GM12875 (cell line): Measurements from ENCODE around the gene MT4.

Source experiments
- H3K4me3 ChIP-seq: one replicate; pipeline ENCODE4 v1.5.1; 2011; ENCODE audit warnings: low read depth, low read length, control low read depth
- TF ChIP-seq, protein P1 (sequence below): IDR thresholded peaks from 2 replicates; pipeline ENCODE4 v1.5.1; 2011; ENCODE audit warnings: low read depth, mild to moderate bottlenecking, control low read depth, inconsistent platforms, low read length, moderate library complexity, borderline replicate concordance; ENCODE audit not compliant: insufficient read depth

MT4 gene

DNA sequence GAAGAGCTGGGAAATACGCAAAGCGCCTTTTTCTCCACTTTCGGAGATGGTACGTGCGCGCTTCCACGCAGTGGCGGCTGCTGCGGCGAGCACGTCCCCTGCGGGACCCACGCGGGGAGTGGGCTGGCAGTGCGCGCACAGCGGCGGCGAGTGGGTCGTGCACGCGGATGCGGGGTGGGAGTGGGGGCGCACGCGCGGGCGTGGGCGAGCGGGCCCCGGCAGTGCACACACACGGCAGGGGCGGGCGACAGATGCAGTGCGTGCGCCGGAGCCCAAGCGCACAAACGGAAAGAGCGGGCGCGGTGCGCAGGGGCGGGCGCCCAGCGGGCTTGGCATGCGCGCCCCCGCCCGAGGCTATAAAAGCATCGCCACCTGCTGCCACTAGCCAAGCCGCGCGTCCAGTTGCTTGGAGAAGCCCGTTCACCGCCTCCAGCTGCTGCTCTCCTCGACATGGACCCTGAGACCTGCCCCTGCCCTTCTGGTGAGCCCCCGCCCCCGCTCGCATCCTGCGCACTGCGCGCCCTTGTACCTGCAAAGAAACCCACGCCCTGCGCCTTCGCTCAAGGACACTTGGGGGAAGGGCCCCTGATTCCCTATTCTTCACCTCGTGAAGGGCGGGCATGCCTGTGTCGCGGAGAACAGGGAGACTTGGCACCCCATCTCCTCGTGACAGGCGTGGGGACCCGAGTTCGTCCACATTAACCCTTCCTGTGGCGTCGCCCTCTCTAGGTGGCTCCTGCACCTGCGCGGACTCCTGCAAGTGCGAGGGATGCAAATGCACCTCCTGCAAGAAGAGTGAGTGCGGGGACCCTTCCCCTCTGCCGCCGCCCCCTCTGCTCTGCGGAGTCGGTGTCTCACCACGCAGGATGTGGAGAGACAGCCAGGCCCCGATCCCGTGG, 24.5 kb downstream of the MT4 start, which contains the start of gene MT3:
Gene MT3, plus strand, starts transcription at position 388 of the 899 bp plus-strand sequence. Its CDS starts 63 bp downstream, at position 451.
- TF ChIP-seq, protein P1, sequence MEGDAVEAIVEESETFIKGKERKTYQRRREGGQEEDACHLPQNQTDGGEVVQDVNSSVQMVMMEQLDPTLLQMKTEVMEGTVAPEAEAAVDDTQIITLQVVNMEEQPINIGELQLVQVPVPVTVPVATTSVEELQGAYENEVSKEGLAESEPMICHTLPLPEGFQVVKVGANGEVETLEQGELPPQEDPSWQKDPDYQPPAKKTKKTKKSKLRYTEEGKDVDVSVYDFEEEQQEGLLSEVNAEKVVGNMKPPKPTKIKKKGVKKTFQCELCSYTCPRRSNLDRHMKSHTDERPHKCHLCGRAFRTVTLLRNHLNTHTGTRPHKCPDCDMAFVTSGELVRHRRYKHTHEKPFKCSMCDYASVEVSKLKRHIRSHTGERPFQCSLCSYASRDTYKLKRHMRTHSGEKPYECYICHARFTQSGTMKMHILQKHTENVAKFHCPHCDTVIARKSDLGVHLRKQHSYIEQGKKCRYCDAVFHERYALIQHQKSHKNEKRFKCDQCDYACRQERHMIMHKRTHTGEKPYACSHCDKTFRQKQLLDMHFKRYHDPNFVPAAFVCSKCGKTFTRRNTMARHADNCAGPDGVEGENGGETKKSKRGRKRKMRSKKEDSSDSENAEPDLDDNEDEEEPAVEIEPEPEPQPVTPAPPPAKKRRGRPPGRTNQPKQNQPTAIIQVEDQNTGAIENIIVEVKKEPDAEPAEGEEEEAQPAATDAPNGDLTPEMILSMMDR, result no peak
- no peak within 1 kb of the TSS for H3K4me3 ChIP-seq

DNA sequence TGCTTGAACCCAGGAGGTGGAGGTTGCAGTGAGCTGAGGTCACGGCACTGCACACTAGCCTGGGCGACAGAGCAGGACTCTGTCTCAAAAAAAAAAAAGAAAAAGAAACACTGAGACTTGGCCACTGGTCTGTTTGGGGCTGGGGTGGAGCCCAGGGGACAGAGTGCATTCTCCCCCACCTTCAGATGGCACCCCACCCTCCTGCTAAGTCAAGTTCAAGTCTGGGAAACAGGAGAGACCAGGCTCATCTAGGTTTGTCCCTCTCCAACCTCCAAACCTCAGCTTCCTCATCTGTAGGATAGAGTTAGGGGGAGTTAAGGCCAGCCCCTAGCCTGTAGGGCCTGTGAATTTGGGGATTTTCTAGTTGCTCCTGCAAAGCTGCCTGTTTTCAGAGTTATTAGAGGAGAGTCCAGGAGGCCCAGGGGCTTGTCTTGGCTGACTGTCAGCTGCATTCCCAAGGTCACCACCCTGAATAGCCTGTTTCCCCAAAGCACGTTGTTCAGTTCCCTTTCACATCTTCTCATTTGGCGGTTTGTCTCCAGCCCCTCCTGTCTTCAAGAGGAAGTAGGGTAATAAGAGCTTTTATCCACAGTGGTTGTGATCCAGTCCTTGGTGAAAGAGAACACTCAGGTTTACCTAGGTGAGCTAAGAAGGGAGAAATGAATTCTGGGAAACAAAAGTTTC, 26.6 kb downstream of the MT4 start:
- H3K4me3 ChIP-seq, result no peak overlapping the region
- TF ChIP-seq, protein P1, result no peak

DNA sequence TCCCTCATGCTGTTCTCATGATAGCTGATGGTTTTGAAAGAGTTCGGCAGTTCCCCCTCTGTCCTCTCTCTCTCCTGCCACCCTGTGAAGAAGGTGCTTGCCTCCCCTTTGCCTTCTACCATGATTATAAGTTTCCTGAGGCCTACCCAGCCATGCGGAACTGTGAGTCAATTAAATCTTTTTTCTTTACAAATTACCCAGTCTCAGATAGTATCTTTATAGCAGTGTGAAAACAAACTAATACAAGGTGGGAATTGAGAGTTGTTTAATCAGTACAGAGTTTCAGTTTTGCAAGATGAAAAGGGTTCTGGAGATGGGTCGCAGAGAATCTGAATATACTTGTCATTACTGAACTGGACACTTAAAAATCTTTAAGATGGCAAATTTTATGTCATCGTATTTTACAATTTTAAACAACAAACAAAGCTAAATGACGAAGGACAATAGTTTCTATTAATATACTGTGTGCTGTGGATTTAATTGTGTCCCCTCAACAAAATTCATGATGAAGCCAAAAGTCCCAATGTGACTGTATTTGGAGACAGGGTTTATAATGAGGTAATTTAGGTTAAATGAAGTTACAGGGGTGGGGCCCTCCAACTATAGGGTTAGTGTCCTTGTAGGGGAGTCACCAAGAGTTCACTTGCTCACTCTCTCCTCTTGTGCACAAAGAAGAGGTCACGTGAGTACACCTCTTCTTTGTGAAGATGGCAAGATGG, 28.9 kb downstream of the MT4 start:
- TF ChIP-seq, protein P1, result no peak
- no peak overlapping the region for H3K4me3 ChIP-seq

DNA sequence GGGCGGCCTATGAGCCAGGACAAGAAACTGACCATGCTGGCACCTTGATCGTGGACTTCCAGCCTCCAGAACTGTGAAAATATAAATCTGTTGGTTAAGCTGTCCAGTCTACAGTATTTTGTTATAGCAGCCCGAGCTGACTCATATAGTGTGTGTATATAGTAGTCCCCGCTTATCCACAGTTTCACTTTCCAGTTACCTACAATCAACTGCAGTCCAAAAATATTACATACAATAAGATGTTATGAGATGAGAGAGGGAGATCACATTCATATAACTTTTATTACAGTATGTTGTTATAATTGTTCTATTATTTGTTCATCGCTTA, 29.4 kb downstream of the MT4 start:
- TF ChIP-seq, protein P1, result no peak
- no peak overlapping the region for H3K4me3 ChIP-seq

DNA sequence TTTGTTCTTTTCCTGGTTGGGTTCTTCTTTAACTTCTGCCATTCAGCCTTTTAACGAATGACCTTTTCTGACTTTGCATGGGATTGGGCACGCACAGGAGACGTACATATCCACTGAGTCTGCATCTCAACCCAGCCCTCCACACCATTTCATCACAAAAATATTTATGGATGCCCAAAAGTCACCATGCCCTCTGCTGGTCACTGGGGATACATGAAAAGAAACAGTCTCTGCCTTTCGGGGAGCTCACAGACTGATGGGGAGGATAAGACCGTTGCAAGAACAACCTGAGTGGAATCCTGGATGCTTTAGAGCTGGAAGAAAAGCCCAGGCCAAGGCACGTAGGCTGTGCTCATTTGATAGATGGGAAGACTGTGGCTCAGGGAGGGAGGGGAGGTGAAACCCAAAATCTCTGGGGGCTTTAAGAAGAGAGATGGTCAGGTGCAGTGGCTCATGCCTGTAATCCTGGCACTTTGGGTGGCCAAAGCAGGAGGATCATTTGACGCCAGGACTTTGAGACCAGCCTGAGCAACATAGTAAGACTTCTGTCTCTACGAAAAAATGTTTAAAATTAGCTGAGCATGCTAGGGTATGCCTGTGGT, 35.6 kb downstream of the MT4 start:
- TF ChIP-seq, protein P1, result peak; percentile 69; the same call in 1 of the 2 replicates
- H3K4me3 ChIP-seq, result no peak overlapping the region

DNA sequence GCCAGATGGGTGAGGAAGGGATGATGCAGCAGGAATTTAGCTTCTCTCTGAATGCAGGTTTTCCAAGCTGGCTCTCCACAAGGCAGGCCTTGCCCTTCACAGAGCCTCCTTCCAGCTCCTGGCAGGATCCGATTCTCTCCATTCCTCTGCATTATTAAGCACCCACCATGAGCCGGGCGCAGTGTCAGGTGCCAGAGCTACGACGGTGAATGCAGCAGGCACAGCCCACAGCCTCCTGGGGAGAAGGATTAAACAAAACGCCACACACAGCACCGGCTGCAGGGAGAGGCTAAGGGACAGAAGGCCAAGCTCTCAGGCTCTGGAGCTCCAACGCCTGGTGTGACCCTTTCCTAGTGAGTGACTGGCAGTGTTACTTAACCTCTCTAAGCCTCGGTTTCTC, 36.5 kb downstream of the MT4 start:
- no peak overlapping the region for H3K4me3 ChIP-seq
- TF ChIP-seq, protein P1, result no peak
